Measurements from ENCODE around the gene BCL2L12.

- TF ChIP-seq USF2 (IDR thresholded peaks at IDR 0.05; ENCODE audit: borderline replicate concordance, low read depth, low read length) (no peak), NFIC (IDR thresholded peaks at IDR 0.05; ENCODE audit: borderline replicate concordance) (no peak), CTCF (IDR thresholded peaks at IDR 0.05) (no peak), YY1 (IDR thresholded peaks at IDR 0.05; ENCODE audit: low read depth) (no peak), POLR2AphosphoS5 (IDR thresholded peaks at IDR 0.05; ENCODE audit: low read depth, low read length) (peak; percentile 89), SMC3 (IDR thresholded peaks at IDR 0.05; ENCODE audit: low read depth, low read length) (no peak), MAX (IDR thresholded peaks at IDR 0.05; ENCODE audit: low read depth) (peak; percentile 34; the same call in 1 of the 2 replicates), EP300 (IDR thresholded peaks at IDR 0.05; ENCODE audit: borderline replicate concordance in 1 of 2, low read depth in 1 of 2, low read length in 1 of 2) (no peak), REST (IDR thresholded peaks at IDR 0.05; ENCODE audit: low read depth, low read length) (no peak; the same call in 1 of the 2 replicates), EZH2phosphoT487 (IDR thresholded peaks at IDR 0.05; ENCODE audit: borderline replicate concordance, low read depth) (no peak), ELF1 (IDR thresholded peaks at IDR 0.05) (peak; percentile 49; the same call in 1 of the 2 replicates), MXI1 (IDR thresholded peaks at IDR 0.05; ENCODE audit: low read depth, low read length) (peak; percentile 58), ZBTB33 (IDR thresholded peaks at IDR 0.05; ENCODE audit: borderline replicate concordance, low read depth) (no peak)
Measured at GRCh38 chr19:49664171-49665035, 1.3 kb upstream of the BCL2L12 start.
